Femur (tissue), 1 donor: ENCODE measurements around the gene LAP3.
"Not testable (repeated sequence)": the region's sequence is repeated elsewhere in the genome, so short reads cannot be mapped to it uniquely, and the experiment has no call there.

Source experiments
- DNase-seq: peaks from one replicate; pipeline ENCODE4 v3.0.0-alpha.2; 2017

The LAP3 gene

GRCh38 chr4:17565846-17566245 lies 11.2 kb upstream of the LAP3 start:
- DNase-seq, result no peak

- DNase-seq, result no peak
Observed at GRCh38 chr4:17567271-17567670, 9.7 kb upstream of the LAP3 start.

GRCh38 chr4:17574206-17574605 lies 2.8 kb upstream of the LAP3 start:
- DNase-seq, result no peak

GRCh38 chr4:17575177-17575576 lies 1.8 kb upstream of the LAP3 start:
- DNase-seq, result not testable (repeated sequence)

GRCh38 chr4:17577665-17578481 lies 875 bp downstream of the LAP3 start:
- peak; percentile 61 for DNase-seq

GRCh38 chr4:17578482-17578891 lies 1.5 kb downstream of the LAP3 start:
- no peak for DNase-seq

- DNase-seq, result no peak
Observed at GRCh38 chr4:17580969-17581368, 4.0 kb downstream of the LAP3 start.

- no peak for DNase-seq
Observed at GRCh38 chr4:17583276-17583675, 6.3 kb downstream of the LAP3 start.

- DNase-seq, result no peak
Observed at GRCh38 chr4:17583941-17584340, 6.9 kb downstream of the LAP3 start.

GRCh38 chr4:17584521-17585213 lies 7.7 kb downstream of the LAP3 start:
- DNase-seq, result no peak

GRCh38 chr4:17587094-17587822 lies 10.3 kb downstream of the LAP3 start:
- no peak for DNase-seq

GRCh38 chr4:17589355-17589754 lies 12.4 kb downstream of the LAP3 start:
- no peak for DNase-seq

- DNase-seq, result no peak
Observed at GRCh38 chr4:17595471-17596005, 18.5 kb downstream of the LAP3 start.

- DNase-seq, result no peak
Observed at GRCh38 chr4:17597517-17597916, 20.5 kb downstream of the LAP3 start.

- DNase-seq, result no peak
Observed at GRCh38 chr4:17599826-17600225, 22.8 kb downstream of the LAP3 start.

- DNase-seq, result no peak
Observed at GRCh38 chr4:17605236-17605635, 28.2 kb downstream of the LAP3 start.

- no peak for DNase-seq
Observed at GRCh38 chr4:17613761-17614415, 36.9 kb downstream of the LAP3 start.

- DNase-seq, result peak; percentile 97
Observed at GRCh38 chr4:17614416-17615299, 37.7 kb downstream of the LAP3 start, which contains the start of gene MED28. Gene MED28 (plus strand): TSS chr4:17614641. CDS start chr4:17614655, 14 bp downstream.

- no peak for DNase-seq
Observed at GRCh38 chr4:17616283-17616682, 39.3 kb downstream of the LAP3 start.

GRCh38 chr4:17618926-17619325 lies 41.9 kb downstream of the LAP3 start:
- DNase-seq, result no peak

- no peak for DNase-seq
Observed at GRCh38 chr4:17619416-17620105, 42.6 kb downstream of the LAP3 start.
